BE2C (cell line): ENCODE data around the gene SELENOK.

Source experiments
- DNase-seq: peaks from one replicate; pipeline ENCODE4 v3.0.0-alpha.2; 2020
- H3K27me3 ChIP-seq: fragments of 250-450 bp; sonication (Bioruptor Pico); 2 replicates; pipeline ENCODE4 v1.5.1; 2020; ENCODE audit warnings: mild to moderate bottlenecking
- H3K36me3 ChIP-seq: fragments of 250-450 bp; sonication (Bioruptor Pico); 2 replicates; pipeline ENCODE4 v1.5.1; 2020; ENCODE audit warnings: mild to moderate bottlenecking
- H3K4me1 ChIP-seq: fragments of 250-450 bp; sonication (Bioruptor Pico); 2 replicates; pipeline ENCODE4 v1.5.1; 2020
- H3K4me3 ChIP-seq: 2 replicates; pipeline ENCODE4 v1.5.1; 2011; ENCODE audit warnings: low read depth, low read length
- H3K9me3 ChIP-seq: fragments of 250-450 bp; sonication (Bioruptor Pico); 2 replicates; pipeline ENCODE4 v1.5.1; 2020
- CTCF ChIP-seq: IDR thresholded peaks from 2 replicates; pipeline ENCODE4 v1.5.1; 2012; ENCODE audit warnings: mild to moderate bottlenecking, low read depth, low read length

Gene SELENOK

GRCh38 chr3:53888232-53888631 is 3.4 kb downstream of the SELENOK start:
- H3K27me3 ChIP-seq: no peaks in the 10 kb centered on the region
- TF ChIP-seq CTCF: no peak
- peaks cover 3% of the 10 kb centered on the region; the same call in 1 of the 2 replicates for H3K36me3 ChIP-seq
- DNase-seq: no peak
- no peak overlapping the region for H3K4me3 ChIP-seq
- H3K4me1 ChIP-seq: no peaks in the 10 kb centered on the region
- H3K9me3 ChIP-seq: no peaks in the 10 kb centered on the region

GRCh38 chr3:53887446-53887845 is 4.2 kb downstream of the SELENOK start:
- Histone ChIP-seq H3K4me1 (no peaks in the 10 kb centered on the region), H3K36me3 (peaks cover 3% of the 10 kb centered on the region; the same call in 1 of the 2 replicates), H3K9me3 (no peaks in the 10 kb centered on the region), H3K27me3 (no peaks in the 10 kb centered on the region), H3K4me3 (no peak overlapping the region)
- DNase-seq: no peak
- TF ChIP-seq CTCF: no peak

DNA sequence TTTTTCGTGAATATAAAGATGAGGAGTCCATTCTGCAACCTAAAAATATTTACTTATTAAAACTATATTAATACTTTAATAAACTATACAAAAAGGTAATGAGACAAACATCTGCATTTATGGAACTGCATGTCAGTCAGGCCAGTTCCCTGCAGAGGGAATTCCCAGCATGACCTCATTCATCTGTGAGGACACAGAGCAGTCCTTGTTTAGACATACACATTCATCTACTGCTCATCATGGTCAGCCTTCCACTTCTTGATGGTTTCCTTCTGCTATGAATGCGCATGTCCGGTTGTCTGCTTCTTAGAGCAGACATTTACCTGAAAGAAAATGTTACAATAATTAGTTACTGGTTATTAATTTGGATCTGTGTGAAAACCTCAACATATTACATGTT is 6.4 kb downstream of the SELENOK start:
- DNase-seq: no peak
- Histone ChIP-seq H3K9me3 (no peaks in the 10 kb centered on the region), H3K27me3 (no peaks in the 10 kb centered on the region), H3K36me3 (peaks cover 3% of the 10 kb centered on the region; the same call in 1 of the 2 replicates), H3K4me1 (0 out of 2 replicates have a peak, but pooled peaks cover 3% of the 10 kb centered on the region), H3K4me3 (no peak overlapping the region)
- no peak for TF ChIP-seq CTCF

- H3K27me3 ChIP-seq: no peaks in the 10 kb centered on the region
- 0 out of 2 replicates have a peak, but pooled peaks cover 3% of the 10 kb centered on the region for H3K4me1 ChIP-seq
- H3K9me3 ChIP-seq: no peaks in the 10 kb centered on the region
- peaks cover 6% of the 10 kb centered on the region for H3K36me3 ChIP-seq
- H3K4me3 ChIP-seq: no peak overlapping the region
- no peak for TF ChIP-seq CTCF
- no peak for DNase-seq
Measured at GRCh38 chr3:53884623-53885022, 7.0 kb downstream of the SELENOK start.

- Histone ChIP-seq H3K4me1 (0 out of 2 replicates have a peak, but pooled peaks cover 3% of the 10 kb centered on the region), H3K9me3 (no peaks in the 10 kb centered on the region), H3K4me3 (no peak overlapping the region), H3K27me3 (no peaks in the 10 kb centered on the region), H3K36me3 (peaks cover 4% of the 10 kb centered on the region)
- TF ChIP-seq CTCF: no peak
- no peak for DNase-seq
Measured at GRCh38 chr3:53883008-53883407, 8.7 kb downstream of the SELENOK start.

- TF ChIP-seq CTCF: no peak
- H3K36me3 ChIP-seq: peaks cover 9% of the 10 kb centered on the region; the same call in 1 of the 2 replicates
- H3K4me1 ChIP-seq: 0 out of 2 replicates have a peak, but pooled peaks cover 3% of the 10 kb centered on the region
- H3K9me3 ChIP-seq: no peaks in the 10 kb centered on the region
- peak; percentile 83 for DNase-seq
- peak within 1 kb of the TSS; percentile 72 for H3K4me3 ChIP-seq
- no peaks in the 10 kb centered on the region for H3K27me3 ChIP-seq
Measured at GRCh38 chr3:53881691-53882593, 9.7 kb downstream of the SELENOK start, which contains the start of gene ACTR8. TSS of gene ACTR8 (minus strand) at chr3:53882152. CDS start at chr3:53882101, 51 bp downstream.
